Activated CD8-positive, alpha-beta memory T cell treated with anti-CD3 and anti-CD28 coated beads for 1 hour (primary cell): ENCODE data around the gene ZNF275.
"Not testable (repeated sequence)": the region's sequence is repeated elsewhere in the genome, so short reads cannot be mapped to it uniquely, and the experiment has no call there.

Experiments used
- DNase-seq, 2 donors: peaks; one replicate each; pipeline ENCODE4 v3.0.0-alpha.2; 2020; ENCODE audit warnings: low read depth in 1 of 2; ENCODE audit errors: extremely low read depth in 1 of 2

The ZNF275 gene

DNA sequence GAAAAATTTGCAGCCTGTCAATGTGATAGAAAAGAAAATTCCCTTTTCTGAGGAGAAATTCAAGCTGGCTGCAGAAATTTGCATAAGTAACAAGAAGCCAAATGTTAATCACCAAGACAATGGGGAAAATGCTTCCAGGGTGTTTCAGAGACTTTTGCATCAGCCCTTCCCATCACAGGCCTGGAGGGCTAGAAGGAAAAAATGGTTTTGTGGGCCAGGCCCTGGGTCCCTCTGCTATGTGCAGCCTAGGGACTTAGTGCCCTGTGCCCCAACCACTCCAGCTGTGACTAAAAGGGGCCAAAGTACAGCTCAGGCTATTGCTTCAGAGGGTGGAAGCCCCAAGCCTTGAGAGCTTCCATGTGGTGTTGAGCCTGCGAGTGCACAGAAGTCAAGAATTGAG, 23.9 kb downstream of the ZNF275 start:
- DNase-seq: no peak

DNA sequence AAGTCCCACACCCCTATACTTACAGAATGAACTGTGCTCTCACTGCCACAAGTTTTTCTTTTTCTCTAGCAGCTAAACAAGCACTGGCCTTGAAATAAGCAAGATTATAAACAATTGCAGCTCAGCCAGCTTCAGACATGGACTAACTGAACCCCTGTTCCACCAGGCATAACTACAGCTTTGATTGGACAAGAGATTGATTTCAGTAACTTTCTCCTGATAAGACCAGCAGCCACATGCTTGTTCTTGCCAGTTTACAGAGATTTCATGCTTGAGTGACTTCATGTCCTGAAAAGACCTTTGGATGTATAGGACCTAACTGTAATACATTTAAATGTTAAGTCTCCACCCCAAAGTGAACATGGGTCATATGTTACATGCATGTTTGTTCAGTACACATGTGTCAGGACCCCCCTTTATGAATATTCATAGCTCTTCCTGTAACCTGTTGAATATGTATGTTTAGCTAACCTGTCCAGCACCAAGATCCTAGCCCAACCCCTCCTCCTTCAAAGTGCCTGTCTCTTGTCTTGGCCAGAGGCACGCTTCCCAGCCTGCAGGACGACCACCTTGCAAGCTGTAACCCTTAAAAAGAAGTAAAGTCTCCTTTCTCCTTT, 27.9 kb downstream of the ZNF275 start:
- no peak for DNase-seq

DNA sequence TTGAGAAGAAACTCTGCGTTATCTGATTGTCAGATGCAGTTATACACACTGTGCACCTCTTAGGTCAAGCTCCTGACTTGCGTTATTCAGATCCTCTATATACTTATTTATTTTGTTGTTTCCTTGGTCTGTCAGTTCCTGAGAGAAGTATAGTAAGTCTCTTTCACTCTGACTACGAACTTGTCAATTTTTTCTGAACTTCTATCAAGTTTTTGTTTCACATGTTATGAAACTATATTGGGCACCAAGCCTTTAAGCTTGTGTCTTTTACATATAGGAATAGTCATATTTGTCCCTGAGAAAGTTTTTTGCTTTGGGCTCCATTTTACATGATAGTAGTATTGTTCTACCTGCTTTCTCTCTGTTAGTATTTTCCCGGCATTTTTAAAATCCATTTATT, 31.7 kb downstream of the ZNF275 start:
- no peak for DNase-seq

DNA sequence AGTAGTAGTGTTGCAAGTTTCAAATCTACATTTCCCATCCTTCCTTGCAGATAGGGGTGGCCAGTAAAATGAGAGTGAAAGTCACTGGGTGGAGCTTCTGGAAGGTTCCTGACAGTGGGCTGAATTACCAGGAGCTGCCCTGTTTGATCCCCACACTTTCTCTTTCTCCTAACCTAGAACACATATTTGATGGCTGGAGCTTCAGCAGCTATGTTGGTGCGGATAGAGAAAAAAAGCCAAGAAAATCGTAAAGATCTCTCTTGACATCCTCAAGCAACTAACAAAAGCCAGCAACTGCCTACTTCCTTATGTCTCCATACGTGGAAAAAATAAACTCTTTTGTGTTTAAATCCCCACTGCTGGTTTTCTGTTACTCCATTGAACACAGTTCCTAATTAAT, 32.2 kb downstream of the ZNF275 start:
- no peak for DNase-seq

DNA sequence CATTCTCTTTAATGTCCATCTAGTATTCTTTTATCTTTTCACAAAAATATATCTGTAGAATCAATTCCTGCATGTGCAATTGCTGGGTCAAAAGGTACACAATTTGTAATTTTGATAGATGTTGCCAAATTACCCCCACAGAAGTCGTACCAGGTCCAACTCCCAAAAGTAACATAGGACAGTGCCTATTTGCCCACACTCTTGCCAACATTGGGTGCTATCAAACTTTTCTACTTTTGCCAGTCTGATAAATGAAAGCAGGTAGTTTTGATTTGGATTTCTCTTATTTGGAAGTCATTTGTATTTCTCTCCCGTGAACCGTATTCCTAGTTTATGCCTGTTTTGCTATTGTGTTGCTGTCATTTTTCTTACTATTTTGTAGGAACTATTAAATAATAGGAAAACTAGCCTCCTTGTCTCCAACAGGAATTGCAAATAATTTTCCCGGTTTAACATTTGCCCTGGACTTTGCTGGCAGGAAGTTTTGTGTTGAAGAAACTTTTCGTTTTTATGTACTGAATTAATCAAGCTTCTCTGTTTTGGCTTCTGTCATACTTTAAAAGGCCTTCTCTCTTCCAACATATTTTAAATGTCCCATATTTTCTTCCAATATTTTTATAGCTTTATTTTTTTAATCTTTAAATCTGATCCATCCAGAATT, 33.1 kb downstream of the ZNF275 start:
- no peak for DNase-seq

DNA sequence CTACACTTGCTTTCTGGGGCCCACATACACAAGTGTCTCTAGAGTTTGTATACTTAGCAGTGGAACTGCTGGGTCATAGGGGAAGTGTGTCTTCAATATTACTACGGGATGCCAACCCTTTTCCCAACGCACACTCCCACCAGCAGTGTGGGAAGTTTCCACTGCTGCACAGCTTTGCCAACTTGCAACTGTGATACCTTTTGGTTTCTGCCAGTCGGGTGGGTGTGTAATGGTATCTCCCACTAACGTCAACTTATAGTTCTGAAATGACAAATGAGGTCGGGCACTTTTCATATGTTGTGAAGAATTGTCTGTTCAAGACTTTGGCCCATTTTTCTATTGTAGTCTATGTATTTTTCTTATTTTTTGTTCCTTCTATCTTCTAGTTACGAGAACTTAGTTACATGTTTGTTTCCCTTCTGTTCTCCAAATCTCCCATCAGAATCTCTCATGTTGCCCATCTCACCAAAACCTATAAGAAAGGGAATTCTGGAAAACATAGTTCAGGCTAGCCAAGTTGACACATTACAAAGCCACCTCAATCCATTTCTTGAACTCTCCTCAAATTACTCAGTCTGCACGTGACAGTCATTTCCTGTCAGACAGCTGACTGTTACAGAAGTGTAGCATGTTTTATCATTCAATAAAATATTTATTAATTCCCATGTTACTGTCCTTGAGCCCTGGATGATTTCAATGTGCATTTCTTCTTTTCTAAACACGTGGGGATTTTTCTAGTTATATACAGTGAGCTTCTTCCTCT, 36.5 kb downstream of the ZNF275 start:
- no peak for DNase-seq

DNA sequence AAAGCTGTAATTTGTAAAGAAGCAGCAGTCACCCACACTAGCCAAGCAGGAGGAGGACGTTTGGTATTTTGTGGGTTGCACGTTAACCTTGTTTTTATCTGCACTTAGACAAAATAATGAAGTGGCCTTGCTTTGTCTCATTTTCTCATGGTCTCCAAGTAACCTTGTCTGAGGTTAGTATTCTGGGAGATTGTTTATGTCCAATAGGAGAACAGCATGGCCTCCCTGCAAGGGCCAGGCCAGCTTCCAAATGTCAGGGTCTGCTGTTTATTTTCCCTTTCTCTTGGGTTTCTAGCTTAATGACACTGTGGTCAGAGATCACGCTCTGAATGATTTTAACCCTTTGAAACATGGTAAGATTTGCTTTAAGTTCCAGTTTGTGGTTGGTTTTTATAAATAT, 37.3 kb downstream of the ZNF275 start:
- no peak for DNase-seq

DNA sequence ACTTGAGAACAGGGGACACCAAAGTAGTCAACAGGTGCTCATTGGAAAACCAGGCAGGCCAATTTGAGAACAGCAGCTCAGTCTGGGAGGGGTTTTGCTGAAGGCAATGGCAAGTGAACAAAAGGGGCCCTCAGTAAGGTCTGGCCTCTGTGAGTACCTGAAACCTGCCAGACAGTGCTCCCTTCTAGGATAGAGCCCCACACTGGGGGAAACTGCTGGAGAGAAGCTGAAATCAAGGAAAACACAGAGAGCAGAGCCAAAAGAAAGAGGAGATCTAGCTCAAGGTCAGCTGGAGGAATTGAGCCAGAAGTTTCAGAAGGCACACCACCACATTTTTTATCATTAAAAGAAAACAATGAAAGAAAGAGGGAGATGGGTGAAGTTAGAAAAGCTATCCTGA, 39.0 kb downstream of the ZNF275 start:
- DNase-seq: no peak

DNA sequence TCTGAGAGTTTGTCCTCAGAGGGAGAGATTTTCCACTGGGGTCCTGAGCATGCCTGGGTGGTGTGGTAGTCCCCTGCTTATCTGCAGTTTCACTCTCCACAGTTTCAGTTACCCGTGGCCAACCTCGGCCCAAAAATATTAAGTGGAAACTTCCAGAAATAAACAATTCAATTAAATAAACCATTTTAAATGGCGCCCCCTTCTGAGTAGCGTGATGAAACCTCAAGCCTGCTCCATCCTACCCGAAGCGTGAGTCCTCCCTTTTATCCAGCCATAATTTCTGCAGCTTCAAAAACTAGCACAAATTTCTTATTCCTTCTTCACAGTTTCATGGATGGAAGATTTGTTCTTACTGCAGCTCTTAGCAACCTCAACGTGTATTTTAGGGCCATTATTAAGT, 40.5 kb downstream of the ZNF275 start:
- DNase-seq: no peak

DNA sequence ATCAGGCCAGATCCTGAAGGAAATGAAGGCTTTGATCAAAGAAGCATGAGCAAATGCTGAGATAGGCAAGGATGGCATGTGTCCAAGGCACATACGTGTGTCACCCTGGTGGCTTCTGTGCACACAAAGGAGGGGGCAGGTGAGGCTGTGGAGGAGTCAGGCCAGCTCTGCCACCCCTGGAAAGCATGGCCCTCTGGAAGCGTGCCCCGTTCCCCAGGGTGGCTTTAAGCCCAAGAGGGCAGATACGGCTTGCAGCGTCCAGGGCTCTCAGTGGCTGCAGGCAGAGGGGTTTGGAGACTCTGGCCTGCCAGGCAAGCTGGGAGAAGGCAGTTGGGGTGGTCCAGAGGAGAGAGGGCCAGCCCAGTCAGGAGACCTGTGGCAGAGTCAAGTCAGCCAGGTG, 41.6 kb downstream of the ZNF275 start:
- no peak for DNase-seq

DNA sequence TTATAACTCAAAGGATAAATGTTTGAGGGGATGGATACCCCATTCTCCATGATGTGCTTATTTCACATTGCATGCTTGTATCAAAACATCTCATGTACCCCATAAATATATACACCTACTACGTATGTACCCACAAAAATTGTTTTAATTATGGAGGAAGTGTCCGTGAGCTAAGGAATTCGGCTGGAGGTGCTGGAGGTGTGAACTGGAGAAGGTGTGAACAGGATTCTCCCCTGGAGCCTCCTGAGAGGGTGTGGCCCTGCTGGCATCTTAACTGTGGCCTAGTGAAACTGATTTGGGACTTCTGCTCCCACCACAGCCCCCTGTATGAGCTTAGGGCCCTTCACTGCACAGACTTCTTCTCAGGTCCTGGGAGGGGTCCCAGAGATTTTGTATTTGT, 43.8 kb downstream of the ZNF275 start:
- no peak for DNase-seq

DNA sequence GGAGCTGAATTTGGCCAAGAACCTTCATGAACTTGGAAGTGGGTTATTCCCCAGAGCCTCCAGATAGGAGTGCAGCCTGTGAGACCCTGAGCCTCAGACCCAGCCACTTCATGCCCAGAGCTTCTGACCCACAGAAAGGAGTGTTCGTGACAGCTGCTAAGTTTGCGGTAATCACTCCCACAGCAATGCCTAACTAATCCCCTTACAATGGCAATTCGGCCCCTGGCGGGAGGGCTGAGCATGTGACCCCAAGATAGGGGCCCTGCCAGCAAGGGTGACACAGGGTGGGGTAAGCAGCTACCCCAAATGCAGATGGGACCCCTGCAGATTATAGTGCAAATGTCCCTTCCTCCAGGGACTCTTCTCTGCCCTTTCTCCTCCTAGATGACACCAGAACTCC, 44.7 kb downstream of the ZNF275 start:
- no peak for DNase-seq

DNA sequence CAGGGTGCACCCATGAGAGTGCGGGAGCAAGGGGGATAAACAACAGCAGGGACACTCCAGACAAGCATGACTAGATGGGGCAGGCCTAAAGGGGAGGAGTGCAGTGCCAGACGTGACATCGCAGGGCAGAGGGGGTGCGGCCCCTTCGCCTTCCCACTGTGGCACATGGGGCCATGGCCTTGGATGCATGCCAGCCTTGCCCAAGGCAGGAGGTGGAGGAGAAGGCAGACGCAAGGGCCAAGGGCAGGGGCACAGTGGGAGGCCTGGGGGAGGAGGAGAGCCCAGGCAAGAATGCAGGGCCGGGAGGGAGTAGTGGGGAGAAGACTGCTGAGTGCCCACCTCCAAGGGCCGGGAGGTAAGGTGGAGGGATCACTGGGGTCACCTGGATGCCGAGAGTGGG, 45.6 kb downstream of the ZNF275 start:
- no peak for DNase-seq

DNA sequence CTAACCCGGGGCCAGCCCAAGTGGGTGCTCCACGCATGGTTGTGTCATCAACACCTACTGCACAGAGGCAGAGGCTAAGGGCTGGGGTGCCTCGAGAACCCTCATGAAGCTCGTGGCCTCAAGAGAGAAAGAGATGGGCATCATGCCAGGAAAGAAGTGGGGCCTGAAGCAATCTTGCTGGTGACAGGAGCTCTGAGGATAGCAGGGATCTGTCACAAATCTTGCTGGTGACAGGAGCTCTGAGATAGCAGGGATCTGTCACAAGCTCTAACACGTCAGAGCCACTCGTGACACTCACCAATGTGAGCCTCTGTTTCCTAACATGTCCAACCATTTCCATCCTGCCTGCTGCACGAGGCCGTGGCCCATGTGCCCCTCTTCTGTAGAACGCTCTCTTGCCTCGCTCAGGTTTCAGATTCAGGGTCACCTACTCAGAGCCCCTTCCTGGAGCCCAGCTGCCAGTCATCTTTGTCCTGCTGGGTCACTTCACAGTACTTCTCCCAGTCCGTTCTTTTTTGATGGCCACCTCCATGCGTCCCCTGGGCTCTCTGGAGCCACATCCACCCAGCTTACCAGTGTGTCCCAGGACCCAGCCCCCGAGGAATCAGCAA, 46.1 kb downstream of the ZNF275 start:
- DNase-seq: no peak

DNA sequence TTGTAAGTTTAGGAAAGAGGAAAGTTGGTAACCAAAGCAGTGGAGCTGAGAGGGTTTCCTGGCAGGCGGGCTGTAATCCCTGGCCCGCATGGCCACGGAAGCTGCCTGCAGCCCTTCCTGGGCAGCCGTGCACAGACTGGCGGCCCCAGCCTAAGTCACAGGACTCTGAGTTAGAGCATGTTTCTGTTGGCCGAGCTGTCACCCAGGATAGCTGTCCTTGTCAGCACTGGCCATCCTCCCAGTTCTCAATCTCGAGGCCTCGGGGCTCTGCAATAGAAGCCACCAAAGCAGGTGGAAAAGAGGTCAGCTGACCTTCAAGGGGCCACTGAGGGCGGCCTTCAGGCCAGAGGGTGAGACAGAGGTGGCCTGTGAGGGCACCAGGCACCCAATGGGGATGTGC, 46.7 kb downstream of the ZNF275 start:
- DNase-seq: no peak

DNA sequence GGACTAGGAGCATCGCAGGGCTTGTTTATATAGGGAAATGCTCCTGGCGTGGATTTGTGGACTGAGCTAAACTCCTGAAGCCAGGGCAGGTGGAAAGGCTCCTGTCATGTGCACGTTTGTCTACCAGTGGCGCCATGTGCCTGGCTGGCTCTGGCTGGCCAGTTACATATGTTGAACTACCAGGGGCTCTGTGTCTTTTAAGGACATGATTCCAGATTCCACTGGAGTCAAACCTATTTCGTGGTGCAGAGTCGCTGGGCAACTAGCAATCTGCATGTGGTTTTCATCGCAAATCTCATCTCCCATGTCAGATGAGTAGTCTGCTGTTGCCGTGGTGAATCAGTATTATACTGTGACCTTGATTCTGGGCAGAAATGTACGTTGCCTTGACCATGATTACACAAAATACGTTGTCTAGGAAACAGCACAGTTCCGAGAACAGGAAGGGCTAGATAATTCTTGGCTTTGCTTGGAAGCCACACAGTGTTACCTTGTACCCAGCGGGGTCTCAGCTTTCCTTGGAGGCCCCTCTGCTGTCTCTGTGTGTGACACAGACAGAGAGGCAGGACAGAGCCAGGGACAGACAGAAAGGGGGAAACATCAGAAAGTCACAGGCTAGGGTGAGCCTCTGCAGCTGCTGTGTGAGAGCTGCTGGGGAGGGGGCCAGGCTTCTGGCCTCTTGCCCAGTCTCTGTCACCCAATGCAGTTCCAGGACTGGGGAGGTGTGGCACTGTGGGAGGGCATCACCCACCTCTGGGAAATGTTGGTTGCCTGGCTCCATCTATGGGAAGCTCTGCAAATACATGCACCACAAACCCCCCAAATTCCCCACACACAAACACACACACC, 48.0 kb downstream of the ZNF275 start:
- DNase-seq: no peak

DNA sequence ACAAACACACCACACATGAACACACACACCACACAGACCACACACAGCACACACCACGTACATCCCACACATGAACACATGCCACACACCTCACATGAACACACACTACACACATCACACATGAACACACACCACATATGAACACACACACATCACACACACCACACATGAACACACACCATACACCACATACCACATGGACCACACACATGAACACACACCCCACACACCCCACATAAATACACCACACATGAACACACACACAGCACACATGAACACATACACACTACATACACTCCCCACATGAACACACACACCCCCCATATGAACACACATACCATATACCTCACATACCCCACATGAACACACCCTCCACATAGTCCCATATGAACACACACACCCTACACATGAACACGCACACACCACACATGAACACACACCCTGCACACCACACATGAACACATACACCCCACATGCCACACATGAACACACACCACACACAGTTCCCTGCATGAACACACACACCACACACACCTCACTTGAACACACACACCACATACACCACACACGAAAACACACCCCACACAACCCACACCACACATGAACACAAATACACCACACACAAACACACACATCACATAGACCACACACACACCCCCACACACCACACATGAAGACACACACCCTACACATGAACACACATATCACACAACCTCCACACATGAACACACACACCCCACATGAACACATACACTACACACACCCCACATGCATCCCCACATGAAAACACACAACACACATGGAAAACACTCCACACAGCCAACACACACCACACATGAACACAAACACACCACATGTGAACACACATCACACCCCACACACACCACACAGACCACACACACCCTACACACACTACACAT, 48.9 kb downstream of the ZNF275 start:
- DNase-seq: no peak

DNA sequence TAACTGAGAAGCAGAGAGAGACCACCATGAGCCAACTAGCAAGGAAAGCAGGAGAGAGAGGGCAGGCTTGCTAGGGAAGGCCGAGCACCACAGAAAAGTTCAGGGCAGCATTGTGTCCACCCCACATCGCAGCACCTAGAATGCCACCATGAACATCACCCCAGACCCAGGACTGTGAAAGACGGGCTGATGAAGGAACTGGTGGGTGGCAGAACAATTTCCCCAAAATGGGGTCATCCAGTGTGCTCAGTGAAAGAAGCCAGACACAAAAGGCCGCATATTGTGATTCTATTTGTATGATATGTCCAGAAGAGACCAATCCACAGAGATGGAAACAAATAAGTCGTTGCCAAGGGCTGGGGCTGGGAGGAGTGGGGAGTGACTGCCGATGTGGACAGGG, 50.4 kb downstream of the ZNF275 start:
- DNase-seq: no peak

DNA sequence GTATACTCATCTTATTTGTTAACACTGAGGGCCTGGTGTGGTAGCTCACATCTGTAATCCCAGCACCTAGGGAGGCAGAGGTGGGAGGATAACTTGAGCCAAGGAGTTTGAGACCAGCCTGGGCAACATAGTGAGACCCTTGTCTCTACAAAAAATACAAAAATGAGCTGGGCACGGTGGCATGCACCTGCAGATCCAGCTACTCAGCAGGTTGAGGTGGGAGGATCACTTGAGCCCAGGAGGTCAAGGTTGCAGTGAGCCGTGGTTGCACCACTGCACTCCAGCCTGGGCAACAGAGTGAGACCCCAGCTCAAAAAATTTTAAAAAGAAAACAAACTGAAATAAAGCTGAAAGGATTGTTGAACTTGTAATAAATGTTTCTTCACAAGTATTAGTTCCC, 51.0 kb downstream of the ZNF275 start:
- not testable (repeated sequence) for DNase-seq

DNA sequence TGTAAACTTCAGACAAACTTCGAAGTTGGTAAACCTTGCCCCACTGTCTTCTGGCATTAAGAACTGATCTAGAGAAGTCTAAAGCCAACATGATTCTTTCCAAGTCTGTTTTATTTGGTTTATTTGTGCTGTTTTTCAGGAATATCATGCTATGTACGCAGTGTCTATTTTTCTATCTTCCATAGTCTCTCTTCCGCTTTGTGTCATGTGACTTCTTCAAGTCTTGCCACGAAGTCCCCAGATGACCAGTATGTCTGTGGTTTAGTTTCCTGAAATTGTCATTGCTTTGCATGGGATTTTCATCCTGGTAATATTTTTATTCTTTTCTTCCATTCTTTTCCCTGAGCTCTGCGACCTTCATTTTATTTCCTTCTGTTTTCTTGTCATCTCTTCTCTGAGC, 52.1 kb downstream of the ZNF275 start:
- no peak for DNase-seq
